Ishikawa (cell line): Measurements from ENCODE around the gene ADISSP.

Experiments
- CEBPB ChIP-seq: IDR thresholded peaks from 2 replicates; pipeline ENCODE4 v1.6.1; 2012
- CREB1 ChIP-seq: IDR thresholded peaks from 2 replicates; pipeline ENCODE4 v1.6.1; 2012; ENCODE audit warnings: low read depth
- EGR1 ChIP-seq: IDR thresholded peaks from 2 replicates; pipeline ENCODE4 v1.6.1; 2012
- EP300 ChIP-seq: IDR thresholded peaks from 2 replicates; pipeline ENCODE4 v1.6.1; 2012; ENCODE audit warnings: borderline replicate concordance
- FOXM1 ChIP-seq: IDR thresholded peaks from 2 replicates; pipeline ENCODE4 v1.6.1; 2012; ENCODE audit warnings: low read depth, borderline replicate concordance
- MAX ChIP-seq: IDR thresholded peaks from 2 replicates; pipeline ENCODE4 v1.6.1; 2012
- RAD21 ChIP-seq: IDR thresholded peaks from 2 replicates; pipeline ENCODE4 v1.6.1; 2012; ENCODE audit warnings: low read depth
- REST ChIP-seq: IDR thresholded peaks from 2 replicates; pipeline ENCODE4 v1.6.1; 2012; ENCODE audit warnings: low read depth, mild to moderate bottlenecking
- TAF1 ChIP-seq: IDR thresholded peaks from 2 replicates; pipeline ENCODE4 v1.6.1; 2012; ENCODE audit warnings: low read depth, mild to moderate bottlenecking
- TEAD4 ChIP-seq: IDR thresholded peaks from 2 replicates; pipeline ENCODE4 v1.6.1; 2012
- YY1 ChIP-seq: IDR thresholded peaks from 2 replicates; pipeline ENCODE4 v1.6.1; 2012; ENCODE audit warnings: low read depth
- ZBTB7A ChIP-seq: IDR thresholded peaks from 2 replicates; pipeline ENCODE4 v1.6.1; 2012; ENCODE audit warnings: low read depth

- TF ChIP-seq RAD21, result no peak
- no peak for TF ChIP-seq CEBPB
- TF ChIP-seq TAF1, result no peak
- no peak for TF ChIP-seq MAX
- TF ChIP-seq YY1, result no peak
- no peak for TF ChIP-seq EGR1
- no peak for TF ChIP-seq TEAD4
- no peak for TF ChIP-seq EP300
- no peak for TF ChIP-seq REST
- TF ChIP-seq ZBTB7A, result no peak
- no peak for TF ChIP-seq FOXM1
- no peak for TF ChIP-seq CREB1
These were observed 25.6 kb downstream of the ADISSP start for GRCh38 chr20:3741836-3742458.
